Esophagus squamous epithelium (tissue), 4 donors: Measurements from ENCODE around the gene PRLR.

Experiments
- POLR2A ChIP-seq, 4 donors: fragments of 450-650 bp; IDR thresholded peaks; one replicate each; pipeline ENCODE4 v1.6.1; 2017; ENCODE audit warnings: antibody characterized with exemption in 4 of 4, mild to moderate bottlenecking in 4 of 4, moderate library complexity in 3 of 4
- TF ChIP-seq, protein P1 (sequence below), 6 experiments: fragments of 450-650 bp in 4 of 6; fragments of 200-600 bp in 2 of 6; sonication (generic) in 2 of 6; IDR thresholded peaks; one replicate each; pipeline ENCODE4 v1.5.1; 2016 to 2019; ENCODE audit warnings: antibody characterized with exemption in 6 of 6, mild to moderate bottlenecking in 4 of 6, moderate library complexity in 4 of 6

DNA sequence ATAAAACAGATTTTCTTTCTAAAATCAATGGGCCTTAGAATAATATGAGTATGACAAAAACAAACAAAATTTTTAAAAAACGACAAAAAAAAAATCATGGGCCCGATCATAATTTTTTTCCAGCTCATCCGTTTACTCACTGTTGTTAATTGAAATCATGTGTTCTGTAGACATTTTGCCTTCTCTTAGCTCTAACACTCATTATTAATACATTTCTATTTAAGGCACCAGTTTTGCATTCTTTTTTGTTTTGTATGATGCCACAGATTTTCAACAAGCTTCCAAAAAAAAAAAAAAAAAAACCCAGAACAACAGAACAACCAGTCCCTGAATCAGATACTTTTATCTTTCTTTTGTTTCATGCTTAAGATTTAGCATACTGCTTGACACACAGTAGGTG, 86.4 kb downstream of the PRLR start:
- TF ChIP-seq, protein P1, sequence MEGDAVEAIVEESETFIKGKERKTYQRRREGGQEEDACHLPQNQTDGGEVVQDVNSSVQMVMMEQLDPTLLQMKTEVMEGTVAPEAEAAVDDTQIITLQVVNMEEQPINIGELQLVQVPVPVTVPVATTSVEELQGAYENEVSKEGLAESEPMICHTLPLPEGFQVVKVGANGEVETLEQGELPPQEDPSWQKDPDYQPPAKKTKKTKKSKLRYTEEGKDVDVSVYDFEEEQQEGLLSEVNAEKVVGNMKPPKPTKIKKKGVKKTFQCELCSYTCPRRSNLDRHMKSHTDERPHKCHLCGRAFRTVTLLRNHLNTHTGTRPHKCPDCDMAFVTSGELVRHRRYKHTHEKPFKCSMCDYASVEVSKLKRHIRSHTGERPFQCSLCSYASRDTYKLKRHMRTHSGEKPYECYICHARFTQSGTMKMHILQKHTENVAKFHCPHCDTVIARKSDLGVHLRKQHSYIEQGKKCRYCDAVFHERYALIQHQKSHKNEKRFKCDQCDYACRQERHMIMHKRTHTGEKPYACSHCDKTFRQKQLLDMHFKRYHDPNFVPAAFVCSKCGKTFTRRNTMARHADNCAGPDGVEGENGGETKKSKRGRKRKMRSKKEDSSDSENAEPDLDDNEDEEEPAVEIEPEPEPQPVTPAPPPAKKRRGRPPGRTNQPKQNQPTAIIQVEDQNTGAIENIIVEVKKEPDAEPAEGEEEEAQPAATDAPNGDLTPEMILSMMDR (IDR thresholded peaks at IDR 0.05), result no peak
- no peak for TF ChIP-seq POLR2A (IDR thresholded peaks at IDR 0.05)
